ENCODE data around the gene GJB6.

DNA sequence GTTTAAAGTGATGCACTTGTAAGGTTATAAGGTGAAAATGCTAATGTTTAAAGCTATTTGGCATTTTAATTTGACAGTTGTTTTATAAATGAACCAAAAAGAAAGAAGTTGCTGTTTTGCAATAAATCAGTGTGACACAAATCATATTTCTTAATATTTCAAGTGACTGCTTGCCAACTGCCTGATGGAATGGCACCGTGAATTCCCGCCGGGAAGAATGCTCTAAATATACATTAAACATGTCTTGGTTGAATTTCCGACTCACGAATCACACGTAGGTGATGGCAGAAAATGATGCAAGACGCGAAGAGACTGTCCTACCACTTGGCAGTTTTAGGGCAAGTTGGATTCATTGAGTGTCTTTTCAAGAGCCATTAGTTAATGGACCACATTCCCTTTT, 36.3 kb downstream of the GJB6 start:
- TF ChIP-seq POLR2A (IDR thresholded peaks at IDR 0.05), result no peak
- TF ChIP-seq, protein P1, sequence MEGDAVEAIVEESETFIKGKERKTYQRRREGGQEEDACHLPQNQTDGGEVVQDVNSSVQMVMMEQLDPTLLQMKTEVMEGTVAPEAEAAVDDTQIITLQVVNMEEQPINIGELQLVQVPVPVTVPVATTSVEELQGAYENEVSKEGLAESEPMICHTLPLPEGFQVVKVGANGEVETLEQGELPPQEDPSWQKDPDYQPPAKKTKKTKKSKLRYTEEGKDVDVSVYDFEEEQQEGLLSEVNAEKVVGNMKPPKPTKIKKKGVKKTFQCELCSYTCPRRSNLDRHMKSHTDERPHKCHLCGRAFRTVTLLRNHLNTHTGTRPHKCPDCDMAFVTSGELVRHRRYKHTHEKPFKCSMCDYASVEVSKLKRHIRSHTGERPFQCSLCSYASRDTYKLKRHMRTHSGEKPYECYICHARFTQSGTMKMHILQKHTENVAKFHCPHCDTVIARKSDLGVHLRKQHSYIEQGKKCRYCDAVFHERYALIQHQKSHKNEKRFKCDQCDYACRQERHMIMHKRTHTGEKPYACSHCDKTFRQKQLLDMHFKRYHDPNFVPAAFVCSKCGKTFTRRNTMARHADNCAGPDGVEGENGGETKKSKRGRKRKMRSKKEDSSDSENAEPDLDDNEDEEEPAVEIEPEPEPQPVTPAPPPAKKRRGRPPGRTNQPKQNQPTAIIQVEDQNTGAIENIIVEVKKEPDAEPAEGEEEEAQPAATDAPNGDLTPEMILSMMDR (IDR thresholded peaks at IDR 0.05), result no peak
